Mesenchymal stem cell (in vitro differentiated cells and primary cell): ENCODE results near the gene TRIO.

Source experiments
- DNase-seq: peaks from one replicate; pipeline ENCODE4 v3.0.0-alpha.2; 2013
- H2AFZ ChIP-seq: one replicate; pipeline ENCODE4 v1.6.1; 2013; ENCODE audit warnings: low read depth, mild to moderate bottlenecking, control low read depth, inconsistent platforms, low read length, moderate library complexity
- H2AK5ac ChIP-seq: 2 replicates; pipeline ENCODE4 v1.6.1; 2013; ENCODE audit warnings: low read length, moderate library complexity, mild to moderate bottlenecking, inconsistent platforms; ENCODE audit not compliant: severe bottlenecking
- H2BK120ac ChIP-seq: one replicate; pipeline ENCODE4 v1.6.1; 2013; ENCODE audit warnings: low read depth, mild to moderate bottlenecking, inconsistent platforms, low read length, moderate library complexity
- H2BK12ac ChIP-seq, 2 experiments: one replicate each; pipeline ENCODE4 v1.6.1; 2013; ENCODE audit warnings: inconsistent platforms in 2 of 2, low read length in 2 of 2, mild to moderate bottlenecking in 2 of 2, moderate library complexity in 2 of 2, control low read depth in 1 of 2
- H2BK15ac ChIP-seq: one replicate; pipeline ENCODE4 v1.6.1; 2013; ENCODE audit warnings: mild to moderate bottlenecking, low read depth, inconsistent platforms; ENCODE audit not compliant: poor library complexity, severe bottlenecking
- H2BK5ac ChIP-seq: 2 replicates; pipeline ENCODE4 v1.6.1; 2013; ENCODE audit warnings: low read depth, mild to moderate bottlenecking, low read length, control low read depth, inconsistent platforms; ENCODE audit not compliant: poor library complexity, severe bottlenecking
- H3K14ac ChIP-seq, 2 experiments: one replicate each; pipeline ENCODE4 v1.6.1; 2013; ENCODE audit warnings: inconsistent platforms in 2 of 2, low read length in 2 of 2, control low read depth in 1 of 2, mild to moderate bottlenecking in 1 of 2, moderate library complexity in 1 of 2
- H3K18ac ChIP-seq, 2 experiments: one replicate each; pipeline ENCODE4 v1.6.1; 2013; ENCODE audit warnings: inconsistent platforms in 2 of 2, low read length in 2 of 2, control low read depth in 1 of 2, low read depth in 1 of 2, mild to moderate bottlenecking in 1 of 2
- H3K23ac ChIP-seq, 2 experiments: one replicate each; pipeline ENCODE4 v1.6.1; 2013; ENCODE audit warnings: inconsistent platforms in 2 of 2, low read length in 2 of 2, mild to moderate bottlenecking in 2 of 2, moderate library complexity in 2 of 2, control low read depth in 1 of 2
- H3K27ac ChIP-seq: 2 replicates; pipeline ENCODE4 v1.5.1; 2013; ENCODE audit warnings: mild to moderate bottlenecking, moderate library complexity, low read length, control low read depth, inconsistent platforms; ENCODE audit not compliant: poor library complexity, severe bottlenecking
- H3K27me3 ChIP-seq, 2 experiments: 2 replicates each; pipeline versions ENCODE4 v1.6.1 to v1.7.0; 2013; ENCODE audit warnings: low read length in 2 of 2, mild to moderate bottlenecking in 2 of 2, moderate library complexity in 2 of 2, control low read depth in 1 of 2, inconsistent platforms in 1 of 2; ENCODE audit not compliant: control insufficient read depth in 1 of 2, insufficient read depth in 1 of 2
- H3K36me3 ChIP-seq, 2 experiments: 2 replicates each; pipeline versions ENCODE4 v1.6.1 to v1.7.0; 2013; ENCODE audit warnings: low read length in 2 of 2, control low read depth in 1 of 2, inconsistent platforms in 1 of 2, low read depth in 1 of 2, mild to moderate bottlenecking in 1 of 2; ENCODE audit not compliant: insufficient read depth in 2 of 2, control insufficient read depth in 1 of 2
- H3K4ac ChIP-seq, 2 experiments: one replicate each; pipeline ENCODE4 v1.6.1; 2013; ENCODE audit warnings: inconsistent platforms in 2 of 2, low read length in 2 of 2, mild to moderate bottlenecking in 2 of 2, moderate library complexity in 2 of 2, control low read depth in 1 of 2, low read depth in 1 of 2
- H3K4me1 ChIP-seq: 2 replicates; pipeline ENCODE4 v1.6.1; 2013; ENCODE audit warnings: low read depth, low read length, control low read depth; ENCODE audit not compliant: control insufficient read depth, insufficient read depth
- H3K4me2 ChIP-seq: 2 replicates; pipeline ENCODE4 v1.6.1; 2013; ENCODE audit warnings: low read length, mild to moderate bottlenecking, inconsistent platforms; ENCODE audit not compliant: poor library complexity, severe bottlenecking
- H3K4me3 ChIP-seq, 2 experiments: 2 replicates each; pipeline versions ENCODE4 v1.5.1 to v1.7.0; 2013; ENCODE audit warnings: low read length in 2 of 2, mild to moderate bottlenecking in 2 of 2, control low read depth in 1 of 2, low read depth in 1 of 2; ENCODE audit not compliant: insufficient read depth in 1 of 2
- H3K79me1 ChIP-seq: replicated peaks from 2 replicates; pipeline ENCODE4 v1.6.1; 2013; ENCODE audit warnings: mild to moderate bottlenecking, control low read depth, low read length, inconsistent platforms; ENCODE audit not compliant: poor library complexity, severe bottlenecking
- H3K9ac ChIP-seq: 2 replicates; pipeline ENCODE4 v1.7.0; 2013; ENCODE audit warnings: mild to moderate bottlenecking, low read length, moderate library complexity
- H3K9me3 ChIP-seq: 2 replicates; pipeline ENCODE4 v1.7.0; 2013; ENCODE audit warnings: mild to moderate bottlenecking, low read length; ENCODE audit not compliant: control insufficient read depth
- H4K8ac ChIP-seq: one replicate; pipeline ENCODE4 v1.6.1; 2013; ENCODE audit warnings: inconsistent platforms, mild to moderate bottlenecking, low read length, moderate library complexity
- H4K91ac ChIP-seq: one replicate; pipeline ENCODE4 v1.6.1; 2013; ENCODE audit warnings: mild to moderate bottlenecking, low read length, inconsistent platforms
- WGBS: methylation state at CpG from one replicate; pipeline ENCODE4 v1.1.7; 2013; ENCODE audit warnings: mixed read lengths; 5-methylcytosine and 5-hydroxymethylcytosine counted together

The TRIO gene

DNA sequence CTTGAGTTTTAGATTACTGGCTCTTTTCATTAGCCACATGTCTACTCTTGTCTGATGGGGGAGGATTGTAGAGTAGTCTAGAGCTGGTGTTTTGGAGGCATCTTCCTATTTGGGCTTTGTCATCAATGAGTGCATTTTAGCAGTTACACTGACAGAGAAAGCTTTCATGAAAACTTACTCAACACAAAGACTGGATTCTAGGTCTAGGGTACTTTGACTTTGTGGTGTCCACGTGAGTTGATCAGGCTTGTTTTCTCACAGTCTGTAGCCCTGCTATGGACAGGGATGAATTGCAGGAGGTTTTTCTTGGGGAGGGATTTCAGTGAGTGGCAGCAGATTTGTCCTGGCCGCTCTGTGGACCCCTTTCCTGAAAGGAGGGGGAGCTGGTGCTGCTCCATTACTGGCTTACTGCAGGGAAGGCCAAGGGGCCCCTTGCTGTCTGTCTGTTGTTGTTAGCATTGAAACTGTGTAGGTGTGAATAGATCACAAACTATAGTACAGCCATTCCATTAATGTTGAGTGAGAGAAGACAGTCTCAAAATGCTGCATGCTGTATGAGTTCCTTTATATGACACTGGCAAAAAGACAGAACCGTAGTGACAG lies 6.6 kb downstream of the TRIO start:
- Histone ChIP-seq H3K4ac (no peak overlapping the region), H3K27ac (peak overlapping the region; percentile 44), H2BK120ac (no peak overlapping the region), H3K79me1 (no peaks in the 10 kb centered on the region), H3K4me1 (peaks cover 31% of the 10 kb centered on the region), H3K4me2 (peak overlapping the region; percentile 65), H3K9ac (no peak overlapping the region), H3K27me3 (no peaks in the 10 kb centered on the region), H2BK15ac (no peak overlapping the region), H3K9me3 (no peaks in the 10 kb centered on the region), H2BK12ac (no peak overlapping the region), H3K23ac (no peak overlapping the region), H3K18ac (no peak overlapping the region), H2AK5ac (peak overlapping the region; percentile 46), H4K8ac (no peak overlapping the region), H2BK5ac (no peak overlapping the region), H3K14ac (no peak overlapping the region), H3K4me3 (no peak overlapping the region), H3K36me3 (peaks cover 1 to 22% of the 10 kb centered on the region in 2 experiments), H2AFZ (no peak overlapping the region), H4K91ac (no peak overlapping the region)
- DNase-seq, result no peak
- 63% methylated on average over 3 of the region's 3 CpGs for WGBS

DNA sequence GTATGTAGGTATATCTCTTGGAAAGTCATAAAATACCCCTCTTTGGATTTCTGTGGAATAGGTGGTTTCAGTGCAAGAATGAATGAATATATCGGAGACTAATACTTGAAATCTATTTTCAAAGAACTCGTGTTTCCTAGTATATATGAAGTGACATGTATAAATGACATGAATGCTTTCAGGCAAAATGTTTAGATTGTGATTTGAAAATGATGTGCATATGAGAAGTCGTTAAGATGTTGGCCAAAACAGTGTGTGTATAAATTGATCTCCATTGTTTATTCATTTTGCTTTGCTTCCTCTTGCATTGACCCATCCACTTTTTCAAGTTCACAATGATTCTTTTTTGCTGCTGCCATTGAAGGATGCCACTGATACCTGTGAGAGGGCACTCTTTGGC lies 8.3 kb downstream of the TRIO start:
- WGBS, result 100% methylated on average over 2 of the region's 3 CpGs
- no peak overlapping the region for H2BK15ac ChIP-seq
- no peak overlapping the region for H3K14ac ChIP-seq
- no peak overlapping the region for H2AFZ ChIP-seq
- H2BK120ac ChIP-seq, result no peak overlapping the region
- no peaks in the 10 kb centered on the region for H3K9me3 ChIP-seq
- peaks cover 0 to 22% of the 10 kb centered on the region in 2 experiments for H3K36me3 ChIP-seq
- no peak overlapping the region for H4K8ac ChIP-seq
- no peak overlapping the region for H3K18ac ChIP-seq
- no peaks in the 10 kb centered on the region for H3K27me3 ChIP-seq
- no peaks in the 10 kb centered on the region for H3K79me1 ChIP-seq
- H3K4me3 ChIP-seq, result no peak overlapping the region
- H4K91ac ChIP-seq, result no peak overlapping the region
- peaks cover 36% of the 10 kb centered on the region for H3K4me1 ChIP-seq
- no peak overlapping the region for H2BK5ac ChIP-seq
- no peak overlapping the region for H3K23ac ChIP-seq
- H3K9ac ChIP-seq, result no peak overlapping the region
- no peak for DNase-seq
- no peak overlapping the region for H3K4me2 ChIP-seq
- no peak overlapping the region for H2BK12ac ChIP-seq
- H3K27ac ChIP-seq, result no peak overlapping the region
- H2AK5ac ChIP-seq, result no peak overlapping the region
- no peak overlapping the region for H3K4ac ChIP-seq

DNA sequence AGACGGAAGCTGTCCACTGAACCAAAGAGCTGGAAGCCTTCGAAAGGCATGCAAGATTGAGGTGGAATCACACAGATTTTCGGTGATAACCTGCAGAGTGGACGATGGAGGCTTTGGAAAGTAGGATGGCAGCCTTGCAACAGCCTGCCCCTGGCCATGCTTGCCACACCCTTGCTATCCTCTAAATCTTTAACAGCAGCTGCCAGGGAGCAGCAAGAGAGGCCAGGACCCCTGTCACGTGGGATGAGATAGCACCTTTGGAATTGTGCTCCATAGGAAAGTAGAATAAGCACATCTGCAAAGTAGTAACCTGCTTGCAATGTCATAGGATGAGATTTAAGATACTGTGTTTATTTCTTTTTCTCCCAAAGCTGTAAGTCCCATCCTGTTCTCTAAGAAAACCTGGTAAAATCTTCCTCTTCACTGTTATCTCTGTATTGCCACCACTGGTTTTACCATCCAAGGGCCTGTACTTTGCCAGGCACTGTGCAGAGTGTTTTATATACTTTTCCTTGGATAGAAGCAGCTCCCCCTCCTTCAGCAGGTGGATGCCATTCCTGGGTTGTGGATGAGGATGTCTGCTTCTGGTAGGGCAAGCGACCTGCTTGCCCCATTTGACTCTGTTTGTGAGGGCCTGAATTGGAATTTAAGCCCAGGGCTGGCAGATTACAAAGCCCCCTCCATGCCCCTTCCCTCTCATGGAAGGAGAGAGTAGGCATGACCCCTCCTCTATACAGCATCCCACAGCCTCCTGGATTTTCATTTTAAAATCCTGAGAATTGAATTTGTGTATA lies 10.1 kb downstream of the TRIO start:
- H3K27ac ChIP-seq, result peak overlapping the region; percentile 83
- no peaks in the 10 kb centered on the region for H3K9me3 ChIP-seq
- H3K23ac ChIP-seq, result peak overlapping the region in 1 of 2 experiments; percentile 16
- H3K79me1 ChIP-seq, result no peaks in the 10 kb centered on the region
- peak overlapping the region in 1 of 2 experiments; percentile 62 for H3K4ac ChIP-seq
- H2BK15ac ChIP-seq, result peak overlapping the region; percentile 68
- H3K27me3 ChIP-seq, result no peaks in the 10 kb centered on the region
- H3K4me3 ChIP-seq, result peak overlapping the region in 1 of 2 experiments; percentile 74
- peak overlapping the region; percentile 46 for H3K4me2 ChIP-seq
- H3K18ac ChIP-seq, result peak overlapping the region; percentile 35 to 84
- no peak overlapping the region for H4K91ac ChIP-seq
- peak overlapping the region; percentile 86 for H2AK5ac ChIP-seq
- H3K36me3 ChIP-seq, result peaks cover 0 to 22% of the 10 kb centered on the region in 2 experiments
- H2AFZ ChIP-seq, result no peak overlapping the region
- no peak overlapping the region for H2BK12ac ChIP-seq
- H2BK5ac ChIP-seq, result no peak overlapping the region
- peak overlapping the region; percentile 78 for H2BK120ac ChIP-seq
- peaks cover 39% of the 10 kb centered on the region for H3K4me1 ChIP-seq
- DNase-seq, result no peak
- H3K14ac ChIP-seq, result no peak overlapping the region
- peak overlapping the region; percentile 62 for H4K8ac ChIP-seq
- WGBS, result 52% methylated on average over 6 of the region's 6 CpGs
- H3K9ac ChIP-seq, result peak overlapping the region; percentile 82
